H54 (cell line): Measurements from ENCODE around the gene PSMC3IP.

ENCODE experiments used
- DNase-seq: peaks from one replicate; pipeline ENCODE4 v3.0.0; 2011; ENCODE audit warnings: low spot score, mixed read lengths; ENCODE audit not compliant: insufficient read length
- FAIRE-seq: peaks from 3 replicates; lab custom pipeline; 2011; peaks lifted over from hg19 to GRCh38; lab: Jason Lieb, UNC
- POLR2A ChIP-seq: IDR thresholded peaks from 2 replicates; pipeline ENCODE4 v1.6.1; 2011; ENCODE audit warnings: low read depth, mild to moderate bottlenecking, low read length

Gene PSMC3IP

DNA sequence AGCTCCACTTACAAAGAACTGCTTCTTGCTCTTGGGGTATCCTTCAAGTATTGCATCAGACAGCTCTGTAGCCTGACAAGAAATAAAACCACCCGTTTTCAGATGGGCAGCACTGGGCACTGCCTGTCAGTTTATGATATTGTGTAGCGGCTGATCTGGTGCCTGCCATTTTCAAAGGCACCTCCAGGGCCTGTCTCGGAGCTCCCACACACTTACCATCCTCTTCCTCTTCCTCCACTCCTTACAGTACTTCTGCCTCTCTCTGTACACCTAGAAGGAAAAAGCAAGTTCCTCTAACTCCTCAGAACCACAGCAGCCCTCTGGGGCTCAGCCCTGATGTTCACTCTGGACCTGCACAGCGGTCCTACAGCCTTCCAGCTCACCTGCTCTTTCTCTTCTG is 4.4 kb downstream of the PSMC3IP start:
- DNase-seq (no peak), FAIRE-seq (no peak)
- TF ChIP-seq POLR2A = no peak

DNA sequence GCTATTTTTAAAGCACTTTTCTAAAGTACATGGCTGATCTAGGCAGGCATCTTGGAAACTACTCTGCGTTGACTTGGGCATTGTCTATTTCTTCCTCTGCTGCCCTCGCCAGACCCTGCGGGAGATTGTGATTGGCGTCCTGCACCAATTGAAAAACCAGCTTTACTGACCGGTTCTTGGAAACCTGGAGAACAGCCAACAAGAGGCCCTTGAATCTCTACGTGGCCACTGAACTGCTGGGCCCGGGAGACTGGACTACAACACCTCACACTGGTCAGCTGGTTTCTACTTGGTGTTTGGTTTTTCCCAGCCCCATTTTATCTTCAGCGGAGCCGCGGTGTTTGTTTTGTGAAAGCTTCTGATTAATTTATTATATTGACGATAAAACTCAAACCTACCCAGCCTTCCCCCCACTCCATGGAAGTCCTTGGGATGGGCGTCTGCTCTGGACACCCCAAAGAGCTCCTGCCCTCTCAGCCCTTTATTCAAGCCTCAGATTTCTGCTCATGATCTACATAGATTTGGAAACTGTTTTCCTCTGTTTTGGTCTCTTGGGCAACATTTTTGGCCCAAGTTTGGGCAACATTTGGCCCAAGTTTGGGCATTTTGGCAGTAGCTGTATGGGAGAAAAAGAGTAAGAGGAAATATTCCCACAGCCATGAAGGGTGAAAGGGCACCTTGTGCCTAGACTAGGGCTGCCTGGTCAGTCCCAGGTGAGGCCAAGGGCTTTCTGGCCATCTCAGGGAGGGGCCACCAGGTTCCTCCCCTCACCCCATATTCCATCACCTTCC is 5.9 kb downstream of the PSMC3IP start:
- DNase-seq = no peak
- no peak for FAIRE-seq
- TF ChIP-seq POLR2A = no peak

DNA sequence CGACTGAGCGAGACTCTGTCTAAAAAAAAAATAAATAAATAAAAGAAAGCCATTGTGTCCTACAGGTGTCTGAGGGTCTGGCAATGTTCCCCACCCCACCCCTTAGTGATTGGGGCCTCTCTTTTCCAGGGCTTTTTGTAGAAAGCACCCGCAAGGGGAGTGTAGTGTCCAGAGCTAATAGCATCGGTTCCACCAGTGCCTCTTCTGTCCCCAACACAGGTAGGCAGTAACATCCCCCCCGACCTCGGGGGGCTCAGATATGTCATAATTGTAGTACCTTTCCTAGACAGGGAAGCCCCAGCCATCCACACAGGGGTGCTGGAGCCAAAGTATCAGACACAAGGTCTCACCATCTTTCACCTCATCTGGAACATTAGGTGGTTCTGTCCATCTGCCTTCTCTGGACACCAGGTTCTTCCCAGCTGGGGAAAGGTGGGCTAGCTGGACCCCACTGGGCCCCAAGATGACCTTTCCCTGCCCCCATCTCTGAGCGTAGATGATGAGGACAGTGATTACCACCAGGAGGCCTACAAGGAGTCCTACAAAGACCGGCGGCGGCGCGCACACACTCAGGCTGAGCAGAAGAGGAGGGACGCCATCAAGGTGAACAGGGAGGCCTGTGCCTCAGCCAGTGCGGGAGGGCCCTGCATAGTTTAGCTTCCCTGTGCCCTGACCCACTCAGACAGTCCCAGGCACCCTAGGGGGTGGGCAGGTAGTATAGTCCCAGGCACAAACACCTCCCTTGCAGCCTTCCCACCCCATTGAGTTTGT is 9.0 kb downstream of the PSMC3IP start:
- no peak for DNase-seq
- TF ChIP-seq POLR2A = no peak
- no peak for FAIRE-seq

DNA sequence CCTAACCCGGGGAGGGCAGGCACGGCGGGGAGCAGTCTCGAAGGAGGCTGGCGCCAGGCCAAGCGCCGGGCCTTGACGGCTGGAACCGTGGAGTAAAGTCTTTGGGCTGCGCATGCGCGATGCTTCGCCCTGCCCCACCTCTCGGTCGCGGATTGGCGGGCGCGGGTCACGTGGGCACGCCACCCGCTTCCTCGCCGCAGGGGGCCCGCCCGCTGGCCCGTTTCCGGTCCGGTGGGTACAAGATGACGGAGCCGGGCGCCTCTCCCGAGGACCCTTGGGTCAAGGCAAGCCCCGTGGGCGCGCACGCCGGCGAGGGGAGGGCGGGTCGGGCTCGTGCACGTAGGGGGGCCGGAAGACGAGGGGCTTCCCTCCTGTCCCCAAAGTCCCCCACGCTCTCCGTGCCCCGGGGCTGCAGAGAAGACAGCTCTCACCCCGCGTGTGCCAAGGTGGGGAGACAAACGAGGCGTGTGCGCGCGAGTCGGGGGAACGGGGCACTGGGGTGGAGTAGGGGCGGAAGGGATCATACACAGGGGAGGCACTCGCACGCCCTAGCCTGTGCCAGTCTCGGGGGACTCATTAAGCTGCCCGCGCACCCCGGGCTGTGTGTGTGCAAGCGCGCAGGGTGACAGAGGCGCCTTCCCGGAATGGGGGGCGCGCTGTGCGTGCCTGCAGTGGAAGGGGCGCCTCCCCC is 10.5 kb downstream of the PSMC3IP start, which contains the start of gene MLX:
TSS of gene MLX (plus strand) at position 218 of the 691 bp plus-strand sequence. CDS start at position 243, 25 bp downstream.
- DNase-seq = peak; percentile 98
- TF ChIP-seq POLR2A = peak; percentile 54
- no peak for FAIRE-seq

DNA sequence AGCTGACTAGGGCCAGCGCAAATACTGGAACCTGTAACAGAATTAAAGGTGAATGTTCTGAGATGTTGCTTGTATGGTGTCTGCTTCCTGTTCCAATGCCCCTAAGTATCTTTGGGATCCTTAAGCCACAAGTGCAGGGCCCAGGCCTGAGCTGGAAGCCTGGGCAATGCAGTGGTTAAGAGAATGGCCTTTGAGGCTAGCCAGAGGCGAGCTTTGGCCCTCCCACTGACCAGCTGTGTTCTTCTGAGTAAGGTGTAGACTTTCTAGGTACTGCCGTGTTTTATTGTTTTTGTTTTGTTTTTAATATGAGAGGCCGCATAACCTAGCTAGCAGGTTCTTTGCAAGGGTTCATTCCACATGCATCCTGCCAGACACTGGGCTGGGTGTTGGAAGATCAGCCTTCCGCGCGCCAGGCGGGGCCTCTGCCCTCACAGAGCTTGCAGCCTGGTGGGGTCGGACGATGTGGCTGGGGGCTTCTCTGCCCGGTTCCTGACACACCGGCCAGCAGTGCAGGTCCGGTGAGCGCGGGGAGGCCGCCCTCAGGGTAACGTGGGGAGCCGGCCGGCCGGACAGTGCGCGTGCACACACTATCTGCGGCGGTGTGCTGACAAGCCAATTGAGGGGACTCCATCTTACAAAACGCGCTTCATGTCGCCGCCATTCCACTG is 11.2 kb downstream of the PSMC3IP start:
- FAIRE-seq (no peak), DNase-seq (no peak)
- no peak for TF ChIP-seq POLR2A

DNA sequence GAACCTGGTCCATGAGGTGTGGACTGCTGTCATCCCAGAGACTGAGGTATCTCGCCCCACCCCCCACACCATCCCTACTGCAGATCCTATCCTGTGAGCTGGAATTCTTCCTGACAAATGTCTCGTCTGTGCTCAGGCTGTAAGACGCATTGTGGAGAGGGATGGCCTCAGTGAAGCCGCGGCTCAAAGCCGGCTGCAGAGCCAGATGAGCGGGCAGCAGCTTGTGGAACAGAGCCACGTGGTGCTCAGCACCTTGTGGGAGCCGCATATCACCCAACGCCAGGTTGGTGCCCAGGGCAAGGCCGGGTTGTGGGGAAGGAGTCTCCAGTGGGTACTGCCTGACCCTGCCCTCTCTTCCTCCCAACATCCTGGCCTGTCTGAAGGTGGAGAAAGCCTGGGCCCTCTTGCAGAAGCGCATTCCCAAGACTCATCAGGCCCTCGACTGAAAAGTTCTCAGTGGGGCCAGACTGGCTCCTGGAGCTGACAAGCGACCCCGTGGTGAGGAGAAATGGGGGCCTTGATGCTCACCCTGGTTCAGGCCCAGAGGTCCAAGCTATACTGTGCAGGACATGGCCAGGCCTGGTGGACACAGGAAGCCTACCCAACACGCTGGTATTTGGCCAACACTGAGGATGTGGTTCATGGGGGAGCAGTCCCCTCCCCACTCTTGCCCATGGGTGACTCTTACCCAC is 11.9 kb downstream of the PSMC3IP start:
- DNase-seq (no peak), FAIRE-seq (no peak)
- TF ChIP-seq POLR2A = no peak

DNA sequence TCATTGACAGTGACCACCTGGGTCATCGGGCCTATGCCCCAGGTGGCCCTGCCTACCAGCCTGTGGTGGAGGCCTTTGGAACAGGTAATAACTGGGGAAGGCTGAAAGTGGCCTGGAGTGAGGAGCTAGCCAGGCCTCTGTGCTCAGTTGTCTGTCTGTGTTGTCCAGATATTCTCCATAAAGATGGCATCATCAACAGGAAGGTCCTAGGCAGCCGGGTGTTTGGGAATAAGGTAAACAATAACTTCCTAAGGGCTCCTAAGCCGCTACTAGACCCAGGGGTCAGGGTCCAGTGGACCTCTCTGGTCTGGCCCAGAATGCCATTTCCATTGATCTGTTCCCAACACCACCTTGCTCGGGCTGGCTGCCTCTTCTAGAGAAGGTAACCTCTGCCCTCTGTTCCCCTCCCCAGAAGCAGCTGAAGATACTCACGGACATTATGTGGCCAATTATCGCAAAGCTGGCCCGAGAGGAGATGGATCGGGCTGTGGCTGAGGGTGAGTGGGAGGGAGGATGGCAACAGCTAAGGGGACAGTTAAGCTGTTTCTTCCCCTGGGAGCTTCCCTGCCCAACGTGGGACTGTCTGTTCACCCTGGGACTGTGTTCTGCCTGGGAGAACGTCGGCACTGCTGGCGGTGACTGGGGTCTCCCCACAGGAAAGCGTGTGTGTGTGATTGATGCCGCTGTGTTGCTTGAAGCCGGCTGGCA is 12.6 kb downstream of the PSMC3IP start:
- no peak for TF ChIP-seq POLR2A
- no peak for FAIRE-seq
- DNase-seq = no peak

DNA sequence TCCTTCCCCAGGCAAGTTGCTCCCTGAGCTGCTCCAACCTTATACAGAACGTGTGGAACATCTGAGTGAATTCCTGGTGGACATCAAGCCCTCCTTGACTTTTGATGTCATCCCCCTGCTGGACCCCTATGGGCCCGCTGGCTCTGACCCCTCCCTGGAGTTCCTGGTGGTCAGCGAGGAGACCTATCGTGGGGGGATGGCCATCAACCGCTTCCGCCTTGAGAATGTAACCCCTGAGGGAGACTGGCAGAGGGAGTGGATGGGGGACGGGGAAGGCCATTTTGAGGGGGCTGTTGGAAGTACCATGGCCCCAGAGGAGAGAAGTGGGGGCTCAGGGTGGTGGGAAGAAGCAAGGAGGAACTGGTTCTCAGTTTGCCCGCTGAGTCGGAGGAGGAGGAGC is 13.6 kb downstream of the PSMC3IP start:
- no peak for TF ChIP-seq POLR2A
- DNase-seq (no peak), FAIRE-seq (no peak)

DNA sequence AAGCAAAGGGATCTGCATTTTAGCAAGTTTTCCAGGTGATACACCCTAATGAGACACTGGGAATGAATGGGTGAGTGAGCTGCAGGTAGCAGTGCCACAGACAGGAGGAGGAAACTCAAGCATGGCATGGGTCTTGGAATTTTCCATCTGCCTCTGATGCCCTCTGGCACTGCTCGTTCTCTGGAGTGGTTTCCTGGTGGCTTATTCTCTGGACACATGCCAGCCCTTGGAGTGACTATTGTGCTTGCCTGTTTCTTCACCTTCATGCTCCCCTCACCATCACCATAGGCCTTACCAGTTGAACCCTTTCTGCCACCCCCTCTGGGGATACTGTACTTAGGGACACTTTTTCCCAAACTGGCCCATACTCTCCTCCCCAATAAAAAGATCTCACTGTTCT is 14.0 kb downstream of the PSMC3IP start:
- no peak for TF ChIP-seq POLR2A
- FAIRE-seq (no peak), DNase-seq (no peak)

DNA sequence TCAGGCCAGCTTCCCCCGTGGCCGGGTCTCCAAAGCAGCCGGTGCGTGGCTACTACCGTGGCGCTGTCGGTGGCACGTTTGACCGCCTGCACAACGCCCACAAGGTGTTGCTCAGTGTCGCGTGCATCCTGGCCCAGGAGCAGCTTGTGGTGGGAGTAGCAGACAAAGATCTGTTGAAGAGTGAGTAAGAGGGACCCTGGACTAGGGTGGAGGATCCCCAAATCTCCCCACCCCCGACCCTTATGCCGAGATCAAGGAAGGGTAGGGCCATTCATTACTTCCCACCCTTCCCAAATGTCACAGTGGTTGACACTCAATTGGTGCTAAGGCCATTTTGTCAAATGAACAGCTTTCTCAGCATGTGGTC is 14.4 kb downstream of the PSMC3IP start:
- no peak for FAIRE-seq
- no peak for TF ChIP-seq POLR2A
- no peak for DNase-seq

DNA sequence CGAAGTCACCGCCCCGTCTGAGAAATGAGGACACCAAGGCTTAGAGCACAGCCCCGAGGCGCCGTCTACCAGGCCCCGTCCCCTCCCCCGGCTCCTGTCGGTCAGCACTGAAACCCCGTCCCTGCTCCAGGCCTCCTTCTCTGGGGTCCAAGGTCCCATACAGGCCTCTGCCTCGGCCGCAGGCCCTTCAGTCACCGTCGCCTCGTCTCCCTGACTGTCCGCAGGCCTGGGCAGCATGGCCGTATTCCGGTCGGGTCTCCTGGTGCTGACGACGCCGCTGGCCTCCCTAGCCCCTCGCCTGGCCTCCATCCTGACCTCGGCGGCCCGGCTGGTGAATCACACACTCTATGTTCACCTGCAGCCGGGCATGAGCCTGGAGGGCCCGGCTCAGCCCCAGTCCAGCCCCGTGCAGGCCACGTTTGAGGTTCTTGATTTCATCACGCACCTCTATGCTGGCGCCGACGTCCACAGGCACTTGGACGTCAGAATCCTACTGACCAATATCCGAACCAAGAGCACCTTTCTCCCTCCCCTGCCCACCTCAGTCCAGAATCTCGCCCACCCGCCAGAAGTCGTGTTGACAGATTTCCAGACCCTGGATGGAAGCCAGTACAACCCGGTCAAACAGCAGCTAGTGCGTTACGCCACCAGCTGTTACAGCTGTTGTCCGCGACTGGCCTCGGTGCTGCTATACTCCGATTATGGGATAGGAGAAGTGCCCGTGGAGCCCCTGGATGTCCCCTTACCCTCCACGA is 15.0 kb downstream of the PSMC3IP start:
- FAIRE-seq (no peak), DNase-seq (no peak)
- TF ChIP-seq POLR2A = no peak

DNA sequence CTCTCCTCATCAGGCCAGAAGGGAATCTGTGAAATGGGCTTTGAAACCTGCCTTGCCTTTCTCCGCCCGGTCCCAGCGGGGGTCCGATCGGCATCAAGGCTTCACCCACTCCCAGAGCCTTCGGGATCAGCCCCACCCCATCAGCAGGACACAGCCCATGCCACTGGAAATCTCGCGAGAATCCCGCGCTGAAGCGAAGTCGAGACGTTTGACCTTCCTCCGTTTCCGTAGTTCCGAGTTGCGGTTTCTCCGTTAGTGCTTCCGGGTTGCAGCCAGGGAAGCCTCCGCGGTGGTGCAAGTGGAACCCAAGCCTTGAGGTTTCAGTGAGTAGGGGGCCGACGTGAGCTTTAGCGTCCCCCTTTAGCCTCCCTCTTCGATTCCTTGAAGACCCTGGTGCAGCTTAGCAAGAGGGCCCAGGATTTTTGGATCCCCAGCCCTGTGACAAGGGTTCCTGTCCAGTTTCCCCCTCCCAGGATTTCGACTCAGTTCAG is 15.6 kb downstream of the PSMC3IP start, which contains the start of gene COASY:
TSS of gene COASY (plus strand) at position 252 of the 491 bp plus-strand sequence. CDS start 475 bp downstream, outside the sequence.
- FAIRE-seq (no peak), DNase-seq (peak; percentile 97)
- peak; percentile 67 for TF ChIP-seq POLR2A
